Measurements from ENCODE around the gene CHCHD6. TPM values are rescaled to one million over a fixed set of nuclear protein-coding genes. Genes with fewer than 3 reads are reported as not detected.

The CHCHD6 gene
- total RNA-seq, 2 donors from 2014 or later = 23.6 to 34.4 TPM

GRCh38 chr3:126925411-126926171 is 221.6 kb downstream of the CHCHD6 start:
- Mint-ChIP-seq H3K4me3 (no peak overlapping the region), H3K27ac (no peak overlapping the region), H3K9me3 (peaks cover 3% of the 10 kb centered on the region), H3K27me3 (ENCODE audit: insufficient read depth) (no peaks in the 10 kb centered on the region), H3K4me1 (peaks cover 27% of the 10 kb centered on the region), H3K36me3 (ENCODE audit: low read depth) (peaks cover 3% of the 10 kb centered on the region)
- Histone ChIP-seq H3K4me1 (ENCODE audit: control insufficient read depth, insufficient read depth, low read length) (peaks cover 19% of the 10 kb centered on the region), H3K36me3 (ENCODE audit: control insufficient read depth, insufficient read depth, low read length) (no peaks in the 10 kb centered on the region), H3K9ac (ENCODE audit: extremely low read depth, low read length, poor library complexity, severe bottlenecking) (no peak overlapping the region), H3K27ac (ENCODE audit: low read depth, low read length) (no peak overlapping the region), H3K27me3 (ENCODE audit: control insufficient read depth, insufficient read depth, low read length, poor library complexity, severe bottlenecking) (no peaks in the 10 kb centered on the region), H3K9me3 (ENCODE audit: control insufficient read depth, low read length) (peaks cover under 1% of the 10 kb centered on the region), H3K4me3 (ENCODE audit: low read length) (no peak overlapping the region)
- DNase-seq = no peak
- WGBS, 2 experiments (ENCODE audit: insufficient coverage in 1 of 2, insufficient read length in 1 of 2) = 85 to 87% methylated on average over 13 to 14 of the region's 14 CpGs
- no peak for TF ChIP-seq CTCF (conservative IDR thresholded peaks at IDR 0.05)

- Mint-ChIP-seq H3K9me3 (no peaks in the 10 kb centered on the region), H3K27ac (peak overlapping the region; percentile 74), H3K27me3 (ENCODE audit: insufficient read depth) (no peaks in the 10 kb centered on the region), H3K4me1 (peaks cover 27% of the 10 kb centered on the region), H3K36me3 (ENCODE audit: low read depth) (no peaks in the 10 kb centered on the region), H3K4me3 (no peak overlapping the region)
- H3K4me3 ChIP-seq (ENCODE audit: low read length) = no peak overlapping the region
- DNase-seq = no peak
- H3K36me3 ChIP-seq (ENCODE audit: control insufficient read depth, insufficient read depth, low read length) = no peaks in the 10 kb centered on the region
- TF ChIP-seq CTCF (conservative IDR thresholded peaks at IDR 0.05) = no peak
- H3K27me3 ChIP-seq (ENCODE audit: control insufficient read depth, insufficient read depth, low read length, poor library complexity, severe bottlenecking) = no peaks in the 10 kb centered on the region
- no peaks in the 10 kb centered on the region for H3K9me3 ChIP-seq (ENCODE audit: control insufficient read depth, low read length)
- H3K4me1 ChIP-seq (ENCODE audit: control insufficient read depth, insufficient read depth, low read length) = peaks cover 13% of the 10 kb centered on the region
- no peak overlapping the region for H3K27ac ChIP-seq (ENCODE audit: low read depth, low read length)
- WGBS, 2 experiments (ENCODE audit: insufficient coverage in 1 of 2, insufficient read length in 1 of 2) = 82 to 91% methylated on average over 6 to 11 of the region's 11 CpGs
- no peak overlapping the region for H3K9ac ChIP-seq (ENCODE audit: extremely low read depth, low read length, poor library complexity, severe bottlenecking)
Observed at GRCh38 chr3:126926684-126927400, 222.8 kb downstream of the CHCHD6 start.

GRCh38 chr3:126927401-126927750 is 223.3 kb downstream of the CHCHD6 start:
- Histone ChIP-seq H3K9me3 (ENCODE audit: control insufficient read depth, low read length) (no peaks in the 10 kb centered on the region), H3K4me1 (ENCODE audit: control insufficient read depth, insufficient read depth, low read length) (peaks cover 17% of the 10 kb centered on the region), H3K4me3 (ENCODE audit: low read length) (no peak overlapping the region), H3K36me3 (ENCODE audit: control insufficient read depth, insufficient read depth, low read length) (no peaks in the 10 kb centered on the region), H3K27me3 (ENCODE audit: control insufficient read depth, insufficient read depth, low read length, poor library complexity, severe bottlenecking) (no peaks in the 10 kb centered on the region), H3K9ac (ENCODE audit: extremely low read depth, low read length, poor library complexity, severe bottlenecking) (no peak overlapping the region), H3K27ac (ENCODE audit: low read depth, low read length) (no peak overlapping the region)
- H3K27ac Mint-ChIP-seq = no peak overlapping the region
- no peak overlapping the region for H3K4me3 Mint-ChIP-seq
- no peaks in the 10 kb centered on the region for H3K27me3 Mint-ChIP-seq (ENCODE audit: insufficient read depth)
- H3K9me3 Mint-ChIP-seq = no peaks in the 10 kb centered on the region
- H3K36me3 Mint-ChIP-seq (ENCODE audit: low read depth) = no peaks in the 10 kb centered on the region
- peaks cover 32% of the 10 kb centered on the region for H3K4me1 Mint-ChIP-seq
- no peak for DNase-seq
- TF ChIP-seq CTCF (conservative IDR thresholded peaks at IDR 0.05) = no peak
- 88 to 92% methylated on average over 2 to 4 of the region's 4 CpGs for WGBS, 2 experiments (ENCODE audit: insufficient coverage in 1 of 2, insufficient read length in 1 of 2)
